Panc1 (cell line): Measurements from ENCODE around the gene MRRF. TPM values are rescaled to one million over a fixed set of nuclear protein-coding genes. Genes with fewer than 3 reads are reported as not detected.
"Not testable (repeated sequence)": the region's sequence is repeated elsewhere in the genome, so short reads cannot be mapped to it uniquely, and the experiment has no call there.

Experiments used
- ATAC-seq: fragments of 200-7000 bp; cut with Tn5 transposase; 2 replicates; pipeline ENCODE4 v1.9.1; 2020; ENCODE audit warnings: mild to moderate bottlenecking, moderate library complexity
- BruUV-seq: library from RNA; stranded (reverse); fragments of 400-500 nt; replicated peaks from 2 replicates; lab custom pipeline; 2021; lab: Mats Ljungman, UMichigan
- CTCF ChIA-PET: fragments of 300-600 bp; sonication (Branson Sonifier 250); formaldehyde crosslinking; loops from one replicate; lab custom pipeline; 2022; ENCODE audit warnings: antibody characterized with exemption; lab: Charles Lee
- POLR2A ChIA-PET: fragments of 300-600 bp; sonication (Branson Sonifier 250); formaldehyde crosslinking; loops from one replicate; lab custom pipeline; 2022; ENCODE audit warnings: antibody characterized with exemption; lab: Charles Lee
- DNase-seq: peaks from one replicate; pipeline ENCODE4 v3.0.0-alpha.2; 2010; ENCODE audit warnings: low read depth, low spot score
- H3K27ac ChIP-seq: 2 replicates; pipeline ENCODE4 v1.5.1; 2011; ENCODE audit warnings: mild to moderate bottlenecking, low read length, inconsistent platforms
- H3K27me3 ChIP-seq: fragments of 200-500 bp; sonication (Bioruptor generic); 2 replicates; pipeline ENCODE4 v1.6.0; 2014; ENCODE audit warnings: low read length, inconsistent platforms; ENCODE audit not compliant: control insufficient read depth, insufficient read depth
- H3K36me3 ChIP-seq: fragments of 200-500 bp; sonication (Bioruptor generic); 2 replicates; pipeline ENCODE4 v1.5.1; 2014; ENCODE audit warnings: inconsistent platforms, mild to moderate bottlenecking, low read length, moderate library complexity; ENCODE audit not compliant: control insufficient read depth, insufficient read depth
- H3K4me1 ChIP-seq: 2 replicates; pipeline ENCODE4 v1.5.1; 2011; ENCODE audit warnings: inconsistent platforms, mild to moderate bottlenecking, low read length, moderate library complexity; ENCODE audit not compliant: control insufficient read depth, insufficient read depth
- H3K4me3 ChIP-seq, 2 experiments: 2 replicates each; pipeline ENCODE4 v1.5.1; 2011 to 2012; ENCODE audit warnings: low read depth in 2 of 2, low read length in 2 of 2, mild to moderate bottlenecking in 2 of 2, inconsistent platforms in 1 of 2, moderate library complexity in 1 of 2
- H3K9me3 ChIP-seq: fragments of 200-500 bp; sonication (Bioruptor generic); 2 replicates; pipeline ENCODE4 v1.5.1; 2014; ENCODE audit warnings: low read depth, mild to moderate bottlenecking, inconsistent platforms, low read length, moderate library complexity; ENCODE audit not compliant: control insufficient read depth, insufficient read depth
- POLR2AphosphoS5 ChIP-seq: IDR thresholded peaks from 2 replicates; pipeline ENCODE4 v1.6.1; 2012; ENCODE audit warnings: mild to moderate bottlenecking, low read depth, low read length, moderate library complexity
- SIN3A ChIP-seq: IDR thresholded peaks from 2 replicates; pipeline ENCODE4 v1.6.1; 2012; ENCODE audit warnings: low read depth, mild to moderate bottlenecking, low read length, moderate library complexity, borderline replicate concordance; ENCODE audit not compliant: insufficient read depth
- TCF7L2 ChIP-seq: IDR thresholded peaks from 2 replicates; pipeline ENCODE4 v1.6.1; 2011; ENCODE audit warnings: mild to moderate bottlenecking, low read depth, low read length, inconsistent platforms
- in situ Hi-C: cut with HindIII; loops from 2 replicates; pipeline ENCODE4 v1.10.0; 2016; ENCODE audit warnings: low sequenced_read_pairs, low pct_unique_long_range_greater_than_20kb
- intact Hi-C: fragments of 100-400 bp; cut with micrococcal nuclease; formaldehyde crosslinking; loops from one replicate; pipeline ENCODE4 v1.10.0; 2022; ENCODE audit not compliant: unreplicated experiment
- total RNA-seq: library from RNA; stranded (reverse); gene quantifications from one replicate; pipeline ENCODE4 v1.2.1, GENCODE V29; 2021; ENCODE audit not compliant: unreplicated experiment
- TF ChIP-seq, protein P1 (sequence below): fragments of 450-650 bp; IDR thresholded peaks from 2 replicates; pipeline ENCODE4 v1.5.1; 2017; ENCODE audit warnings: mild to moderate bottlenecking
- TF ChIP-seq, protein P2 (sequence below), 2 experiments: IDR thresholded peaks; 2 replicates each; pipeline ENCODE4 v1.6.1; 2011 to 2012; ENCODE audit warnings: low read depth in 2 of 2, control low read depth in 1 of 2, low read length in 1 of 2, mild to moderate bottlenecking in 1 of 2, moderate library complexity in 1 of 2; ENCODE audit not compliant: insufficient read depth in 1 of 2

MRRF gene
- total RNA-seq, 1 experiment from 2014 or later, result 28.4 TPM

DNA sequence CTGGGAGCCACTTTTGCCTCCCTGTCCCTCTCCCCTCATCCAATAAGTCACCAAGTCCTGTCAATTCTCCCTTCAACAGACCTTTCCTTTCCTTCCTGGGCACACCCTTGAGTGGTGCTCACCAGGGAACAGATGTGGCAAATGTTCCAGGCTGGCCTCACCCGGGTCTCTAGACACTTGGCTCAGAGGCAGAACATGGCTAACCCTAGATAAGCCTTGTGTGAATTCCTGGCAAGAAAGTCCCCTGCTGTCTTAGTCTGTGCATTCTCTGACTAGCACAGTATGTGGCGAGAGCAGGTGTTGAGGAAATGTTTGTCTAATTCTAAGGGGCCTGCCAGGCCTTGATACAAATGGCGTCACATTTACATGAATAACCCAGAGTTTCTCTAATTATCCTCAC lies 64.9 kb downstream of the MRRF start:
- CTCF ChIA-PET, result no interaction called here
- Histone ChIP-seq H3K4me3 (no peak overlapping the region), H3K27me3 (no peaks in the 10 kb centered on the region), H3K27ac (no peak overlapping the region), H3K4me1 (no peaks in the 10 kb centered on the region), H3K9me3 (no peaks in the 10 kb centered on the region), H3K36me3 (peaks cover 2% of the 10 kb centered on the region; the same call in 1 of the 2 replicates)
- ATAC-seq (no peak), DNase-seq (no peak)
- intact Hi-C loops, result no loop called here
- in situ Hi-C loops, result no loop called here
- TF ChIP-seq, protein P1, sequence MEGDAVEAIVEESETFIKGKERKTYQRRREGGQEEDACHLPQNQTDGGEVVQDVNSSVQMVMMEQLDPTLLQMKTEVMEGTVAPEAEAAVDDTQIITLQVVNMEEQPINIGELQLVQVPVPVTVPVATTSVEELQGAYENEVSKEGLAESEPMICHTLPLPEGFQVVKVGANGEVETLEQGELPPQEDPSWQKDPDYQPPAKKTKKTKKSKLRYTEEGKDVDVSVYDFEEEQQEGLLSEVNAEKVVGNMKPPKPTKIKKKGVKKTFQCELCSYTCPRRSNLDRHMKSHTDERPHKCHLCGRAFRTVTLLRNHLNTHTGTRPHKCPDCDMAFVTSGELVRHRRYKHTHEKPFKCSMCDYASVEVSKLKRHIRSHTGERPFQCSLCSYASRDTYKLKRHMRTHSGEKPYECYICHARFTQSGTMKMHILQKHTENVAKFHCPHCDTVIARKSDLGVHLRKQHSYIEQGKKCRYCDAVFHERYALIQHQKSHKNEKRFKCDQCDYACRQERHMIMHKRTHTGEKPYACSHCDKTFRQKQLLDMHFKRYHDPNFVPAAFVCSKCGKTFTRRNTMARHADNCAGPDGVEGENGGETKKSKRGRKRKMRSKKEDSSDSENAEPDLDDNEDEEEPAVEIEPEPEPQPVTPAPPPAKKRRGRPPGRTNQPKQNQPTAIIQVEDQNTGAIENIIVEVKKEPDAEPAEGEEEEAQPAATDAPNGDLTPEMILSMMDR, result no peak
- no peak for TF ChIP-seq TCF7L2
- TF ChIP-seq, protein P2, sequence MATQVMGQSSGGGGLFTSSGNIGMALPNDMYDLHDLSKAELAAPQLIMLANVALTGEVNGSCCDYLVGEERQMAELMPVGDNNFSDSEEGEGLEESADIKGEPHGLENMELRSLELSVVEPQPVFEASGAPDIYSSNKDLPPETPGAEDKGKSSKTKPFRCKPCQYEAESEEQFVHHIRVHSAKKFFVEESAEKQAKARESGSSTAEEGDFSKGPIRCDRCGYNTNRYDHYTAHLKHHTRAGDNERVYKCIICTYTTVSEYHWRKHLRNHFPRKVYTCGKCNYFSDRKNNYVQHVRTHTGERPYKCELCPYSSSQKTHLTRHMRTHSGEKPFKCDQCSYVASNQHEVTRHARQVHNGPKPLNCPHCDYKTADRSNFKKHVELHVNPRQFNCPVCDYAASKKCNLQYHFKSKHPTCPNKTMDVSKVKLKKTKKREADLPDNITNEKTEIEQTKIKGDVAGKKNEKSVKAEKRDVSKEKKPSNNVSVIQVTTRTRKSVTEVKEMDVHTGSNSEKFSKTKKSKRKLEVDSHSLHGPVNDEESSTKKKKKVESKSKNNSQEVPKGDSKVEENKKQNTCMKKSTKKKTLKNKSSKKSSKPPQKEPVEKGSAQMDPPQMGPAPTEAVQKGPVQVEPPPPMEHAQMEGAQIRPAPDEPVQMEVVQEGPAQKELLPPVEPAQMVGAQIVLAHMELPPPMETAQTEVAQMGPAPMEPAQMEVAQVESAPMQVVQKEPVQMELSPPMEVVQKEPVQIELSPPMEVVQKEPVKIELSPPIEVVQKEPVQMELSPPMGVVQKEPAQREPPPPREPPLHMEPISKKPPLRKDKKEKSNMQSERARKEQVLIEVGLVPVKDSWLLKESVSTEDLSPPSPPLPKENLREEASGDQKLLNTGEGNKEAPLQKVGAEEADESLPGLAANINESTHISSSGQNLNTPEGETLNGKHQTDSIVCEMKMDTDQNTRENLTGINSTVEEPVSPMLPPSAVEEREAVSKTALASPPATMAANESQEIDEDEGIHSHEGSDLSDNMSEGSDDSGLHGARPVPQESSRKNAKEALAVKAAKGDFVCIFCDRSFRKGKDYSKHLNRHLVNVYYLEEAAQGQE (IDR thresholded peaks at IDR 0.05; ENCODE audit: insufficient read depth in 1 of 2, low read depth in 2 of 2, low read length in 1 of 2), result no peak
- no peak for TF ChIP-seq SIN3A
- no peak for TF ChIP-seq POLR2AphosphoS5
- BruUV-seq, result no TSS peak
- POLR2A ChIA-PET, result no interaction called here

- in situ Hi-C loops, H3K9me3 ChIP-seq, intact Hi-C loops, H3K27me3 ChIP-seq, H3K4me3 ChIP-seq, BruUV-seq, POLR2A ChIA-PET, DNase-seq, H3K27ac ChIP-seq, ATAC-seq, H3K4me1 ChIP-seq, H3K36me3 ChIP-seq, CTCF ChIA-PET: not testable (repeated sequence)
Observed at GRCh38 chr9:122330466-122330865, 65.8 kb downstream of the MRRF start.

DNA sequence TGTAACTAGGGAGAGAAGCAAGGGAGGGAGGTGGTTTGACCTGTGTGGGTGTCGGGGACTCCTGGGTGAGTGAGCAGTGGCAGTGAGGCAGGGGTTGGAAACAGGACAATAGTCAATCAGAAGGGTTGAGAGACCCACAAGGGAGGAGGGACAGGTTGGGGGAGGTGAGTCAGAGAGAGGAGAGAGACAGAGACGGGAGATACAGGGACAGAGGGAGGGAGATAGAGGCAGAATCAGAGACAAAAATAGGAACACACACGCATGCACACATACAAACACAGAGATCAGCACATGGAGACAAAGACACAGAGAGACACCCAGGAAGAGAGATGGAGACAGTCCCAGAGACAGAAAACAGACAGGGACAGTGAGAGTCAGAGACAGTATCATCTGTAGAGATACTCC lies 66.8 kb downstream of the MRRF start:
- no peaks in the 10 kb centered on the region for H3K9me3 ChIP-seq
- TF ChIP-seq SIN3A, result no peak
- DNase-seq (no peak), ATAC-seq (no peak)
- no peak overlapping the region for H3K27ac ChIP-seq
- no peak overlapping the region for H3K4me3 ChIP-seq
- H3K27me3 ChIP-seq, result no peaks in the 10 kb centered on the region
- intact Hi-C loops, result no loop called here
- in situ Hi-C loops, result no loop called here
- no TSS peak for BruUV-seq
- H3K36me3 ChIP-seq, result 0 out of 2 replicates have a peak, but pooled peaks cover 2% of the 10 kb centered on the region
- ChIA-PET POLR2A (no interaction called here), CTCF (no interaction called here)
- H3K4me1 ChIP-seq, result no peaks in the 10 kb centered on the region
